ENCODE measurements around the gene BAIAP2L2.

- no peak for TF ChIP-seq CTCF (IDR thresholded peaks at IDR 0.05)
- TF ChIP-seq EZH2 (IDR thresholded peaks at IDR 0.05; ENCODE audit: borderline replicate concordance, insufficient read depth, low read depth, low read length, poor library complexity, severe bottlenecking) = no peak
These were observed 74.0 kb downstream of the BAIAP2L2 start for GRCh38 chr22:38036392-38037062.

All from B cell (primary cell).